LNCaP clone FGC (cell line): ENCODE results near the gene TTC23.
A peak's percentile ranks its signal among the peaks of the same experiment; 100 is the strongest.

Experiments used
- DNase-seq: peaks from one replicate; pipeline ENCODE4 v3.0.0-alpha.2; 2011; ENCODE audit warnings: low read depth
- H3K4me3 ChIP-seq: 2 replicates; pipeline ENCODE4 v1.5.1; 2011; ENCODE audit warnings: mild to moderate bottlenecking, low read depth, low read length, control low read depth
- TF ChIP-seq, protein P1 (sequence below): IDR thresholded peaks from 2 replicates; pipeline ENCODE4 v1.5.1; 2012; ENCODE audit warnings: mild to moderate bottlenecking; ENCODE audit not compliant: control insufficient read depth, insufficient read depth; ENCODE audit errors: extremely low read depth

The TTC23 gene

DNA sequence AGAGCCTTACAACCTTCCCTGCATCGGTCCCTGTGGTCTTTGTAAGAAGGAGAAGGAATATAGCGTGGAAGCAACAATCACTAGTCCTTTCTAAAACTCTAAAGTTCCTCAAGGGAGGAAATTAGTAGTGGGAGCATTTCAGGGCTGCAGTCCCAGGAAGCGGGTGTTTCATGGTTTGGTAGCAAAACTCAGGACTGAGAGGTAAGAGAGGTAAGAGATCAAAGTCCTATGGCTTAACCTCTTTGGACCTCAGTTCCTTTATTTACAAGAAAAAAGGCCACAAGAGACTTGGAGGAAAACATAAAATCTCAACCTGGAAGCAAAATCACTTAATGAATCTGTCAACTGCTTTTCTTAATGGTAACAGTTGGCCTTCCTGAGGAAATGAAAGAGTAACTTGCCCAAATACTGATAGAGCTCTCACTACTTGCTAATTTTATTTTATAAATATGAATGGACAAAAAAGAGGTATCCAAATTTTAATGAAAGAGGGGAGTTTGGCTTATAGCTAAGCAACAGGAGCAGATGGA lies 16.2 kb upstream of the TTC23 start:
- DNase-seq = no peak
- H3K4me3 ChIP-seq = no peak overlapping the region
- TF ChIP-seq, protein P1, sequence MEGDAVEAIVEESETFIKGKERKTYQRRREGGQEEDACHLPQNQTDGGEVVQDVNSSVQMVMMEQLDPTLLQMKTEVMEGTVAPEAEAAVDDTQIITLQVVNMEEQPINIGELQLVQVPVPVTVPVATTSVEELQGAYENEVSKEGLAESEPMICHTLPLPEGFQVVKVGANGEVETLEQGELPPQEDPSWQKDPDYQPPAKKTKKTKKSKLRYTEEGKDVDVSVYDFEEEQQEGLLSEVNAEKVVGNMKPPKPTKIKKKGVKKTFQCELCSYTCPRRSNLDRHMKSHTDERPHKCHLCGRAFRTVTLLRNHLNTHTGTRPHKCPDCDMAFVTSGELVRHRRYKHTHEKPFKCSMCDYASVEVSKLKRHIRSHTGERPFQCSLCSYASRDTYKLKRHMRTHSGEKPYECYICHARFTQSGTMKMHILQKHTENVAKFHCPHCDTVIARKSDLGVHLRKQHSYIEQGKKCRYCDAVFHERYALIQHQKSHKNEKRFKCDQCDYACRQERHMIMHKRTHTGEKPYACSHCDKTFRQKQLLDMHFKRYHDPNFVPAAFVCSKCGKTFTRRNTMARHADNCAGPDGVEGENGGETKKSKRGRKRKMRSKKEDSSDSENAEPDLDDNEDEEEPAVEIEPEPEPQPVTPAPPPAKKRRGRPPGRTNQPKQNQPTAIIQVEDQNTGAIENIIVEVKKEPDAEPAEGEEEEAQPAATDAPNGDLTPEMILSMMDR = no peak

DNA sequence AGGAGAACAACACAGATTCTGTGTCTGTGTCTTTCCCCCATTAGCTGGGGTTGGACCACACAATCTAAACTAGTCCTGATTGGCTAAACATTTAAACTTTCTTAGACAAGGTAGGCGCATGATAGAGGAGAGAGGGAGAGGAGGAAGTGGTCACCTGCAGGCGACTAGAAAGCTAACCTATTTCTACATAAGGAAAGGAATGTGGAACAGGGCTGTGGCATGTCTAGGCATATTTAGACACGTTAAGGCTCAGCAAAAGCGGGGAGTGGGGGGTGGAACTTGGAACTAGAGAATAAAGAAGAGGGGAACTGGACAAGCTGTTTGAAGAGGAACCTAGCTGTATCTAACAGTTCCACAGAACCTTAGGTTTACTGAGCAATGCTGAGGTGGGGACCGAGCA lies 14.7 kb upstream of the TTC23 start:
- DNase-seq = no peak
- H3K4me3 ChIP-seq = no peak overlapping the region
- TF ChIP-seq, protein P1 = no peak

DNA sequence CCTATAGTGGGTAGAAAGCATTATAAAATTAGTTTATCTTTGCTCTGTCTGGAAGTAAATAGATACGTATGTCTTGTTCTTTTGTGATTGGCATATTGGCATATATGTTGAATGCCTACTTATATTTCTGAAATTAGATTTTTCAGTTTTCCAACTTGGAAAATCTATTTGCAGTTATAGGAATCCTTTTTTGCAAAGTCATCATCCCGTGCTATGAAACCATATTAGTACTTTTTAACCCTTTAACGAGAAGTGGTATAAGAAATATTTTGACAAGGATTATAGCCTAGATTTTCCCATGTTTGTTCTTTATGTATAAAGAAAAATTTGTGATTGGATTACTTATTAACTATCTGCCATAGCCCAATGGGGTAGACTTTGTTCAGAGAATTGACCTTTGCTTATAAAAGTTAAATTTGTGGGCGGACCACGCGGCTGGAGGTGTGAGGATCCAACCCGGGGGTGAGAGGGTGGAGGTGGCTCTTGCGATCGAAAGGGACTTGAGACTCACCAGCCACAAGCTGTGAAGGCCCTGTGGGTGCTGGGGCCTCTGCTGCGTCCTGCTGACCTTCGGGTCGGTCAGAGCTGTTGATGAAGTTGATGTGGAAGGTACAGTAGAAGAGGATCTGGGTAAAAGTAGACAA lies 7.8 kb upstream of the TTC23 start:
- TF ChIP-seq, protein P1 = no peak
- H3K4me3 ChIP-seq = no peak overlapping the region

GRCh38 chr15:99253381-99254090 lies 4.2 kb upstream of the TTC23 start:
- no peak for DNase-seq
- H3K4me3 ChIP-seq = no peak overlapping the region
- TF ChIP-seq, protein P1 = no peak

More for the DNA sequence above, 7.8 kb upstream of the TTC23 start:
- DNase-seq = no peak

DNA sequence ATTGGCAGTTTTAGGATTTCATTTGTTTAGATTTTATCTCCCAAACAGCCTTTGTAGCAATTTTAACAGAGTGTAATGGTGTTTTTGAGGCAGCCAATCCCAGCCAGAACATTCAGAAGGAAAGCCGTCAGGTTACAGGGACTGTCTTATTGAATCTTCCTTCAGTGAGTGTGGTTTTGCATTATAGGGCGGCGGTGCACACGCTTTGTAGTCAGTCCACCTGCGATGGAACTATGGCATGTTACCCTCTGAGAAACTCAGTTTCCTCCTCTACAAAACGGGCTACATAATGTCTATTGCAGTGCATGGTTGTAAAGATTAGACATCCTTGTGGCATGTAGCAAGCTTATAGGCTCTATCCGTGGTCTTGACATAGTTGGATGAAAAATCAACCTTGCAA lies 2.9 kb upstream of the TTC23 start:
- peak overlapping the region; percentile 79 for H3K4me3 ChIP-seq
- TF ChIP-seq, protein P1 = no peak
- no peak for DNase-seq

DNA sequence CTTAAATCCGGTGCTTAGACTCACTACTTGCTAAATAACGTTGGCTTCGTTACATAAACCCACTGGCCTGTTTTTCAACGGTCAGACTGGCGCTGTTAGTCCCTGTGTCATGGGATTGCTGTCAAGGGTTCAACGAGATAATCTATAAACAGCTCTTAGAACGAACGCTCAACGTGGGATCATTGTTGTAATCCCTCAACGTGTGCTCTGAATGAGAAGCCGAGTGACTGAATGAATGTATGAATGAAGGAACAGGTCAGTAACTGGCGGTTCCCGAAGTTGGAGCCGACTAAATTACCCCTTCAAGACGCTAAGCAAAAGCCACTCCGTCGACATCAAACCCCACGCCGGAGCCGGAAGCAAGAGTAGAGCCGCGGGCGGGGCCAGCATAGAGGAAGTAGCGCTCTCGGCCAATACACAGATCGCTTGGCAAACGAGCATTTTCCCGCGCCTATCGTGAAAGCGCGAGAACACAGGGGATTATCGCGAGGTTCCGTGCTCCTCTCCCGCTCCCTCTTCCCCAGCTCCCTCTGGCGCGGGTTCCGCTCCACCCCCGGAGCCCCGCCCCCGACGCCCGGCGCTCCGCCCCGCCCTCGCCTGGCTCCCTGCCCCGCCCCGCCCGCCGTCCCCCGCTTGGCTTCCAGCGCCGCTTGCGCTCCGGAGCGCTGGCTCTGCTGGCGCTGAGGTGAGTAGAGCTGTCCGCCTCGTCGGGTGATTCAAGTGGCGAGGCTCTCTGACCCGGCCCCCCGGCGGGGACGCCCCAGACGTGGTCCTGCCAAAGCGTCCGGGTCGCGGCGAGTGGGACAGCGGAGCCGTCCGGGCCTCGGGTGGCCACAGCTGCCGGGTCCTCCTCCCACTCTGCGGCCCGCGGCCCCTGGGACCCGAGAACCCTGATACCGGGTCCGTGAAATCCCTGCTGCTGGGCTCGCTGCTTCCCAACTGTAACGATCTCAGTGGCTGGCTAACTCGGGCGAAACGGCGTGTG lies 1.8 kb upstream of the TTC23 start, which contains the start of gene LRRC28:
Gene LRRC28, plus strand, starts transcription at position 625 of the 985 bp plus-strand sequence. CDS start 4,477 bp downstream, outside the sequence.
- peak; percentile 98 for DNase-seq
- TF ChIP-seq, protein P1 = 0 out of 2 replicates have a peak, but pooled peaks have one; percentile 1
- peak within 1 kb of the TSS; percentile 79 for H3K4me3 ChIP-seq
